ENCODE data around the gene WDR59.

WDR59 gene

GRCh38 chr16:74842413-74842812 lies 142.5 kb downstream of the WDR59 start:
- no peak for DNase-seq (ENCODE audit: extremely low spot score)
- CTCF ChIA-PET: interaction anchor here (1.1 kb wide), 1 partner anchor 20 kb away, joined by 3 read pairs; no protein-coding TSS in a partner anchor
- POLR2A ChIA-PET: no interaction called here
- TF ChIP-seq HDGF (IDR thresholded peaks at IDR 0.05; ENCODE audit: borderline replicate concordance): no peak
- no peak for TF ChIP-seq ZNF384 (IDR thresholded peaks at IDR 0.05)
- no peak for TF ChIP-seq SP1 (IDR thresholded peaks at IDR 0.05)
- no peak for TF ChIP-seq PKNOX1 (IDR thresholded peaks at IDR 0.05)
- no peak for TF ChIP-seq L3MBTL2 (conservative IDR thresholded peaks at IDR 0.05)
- TF ChIP-seq FOXA1 (IDR thresholded peaks at IDR 0.05): no peak
- no peak for TF ChIP-seq SUZ12 (IDR thresholded peaks at IDR 0.05)
- no peak for TF ChIP-seq ARNT (IDR thresholded peaks at IDR 0.05)
- no peak for TF ChIP-seq BHLHE40 (IDR thresholded peaks at IDR 0.05; ENCODE audit: borderline replicate concordance)
- TF ChIP-seq FOXM1 (IDR thresholded peaks at IDR 0.05; ENCODE audit: borderline replicate concordance): no peak
- TF ChIP-seq ELF4 (IDR thresholded peaks at IDR 0.05): no peak

GRCh38 chr16:74841904-74842303 lies 143.0 kb downstream of the WDR59 start:
- POLR2A ChIA-PET: no interaction called here
- CTCF ChIA-PET: interaction anchor here (1.1 kb wide), 1 partner anchor 20 kb away, joined by 3 read pairs; no protein-coding TSS in a partner anchor
- TF ChIP-seq NFRKB (IDR thresholded peaks at IDR 0.05) (no peak), L3MBTL2 (conservative IDR thresholded peaks at IDR 0.05) (no peak), ARNT (IDR thresholded peaks at IDR 0.05) (no peak), TARDBP (IDR thresholded peaks at IDR 0.05) (no peak), ZNF384 (IDR thresholded peaks at IDR 0.05) (no peak), HDGF (IDR thresholded peaks at IDR 0.05; ENCODE audit: borderline replicate concordance) (no peak), ELF4 (IDR thresholded peaks at IDR 0.05) (no peak), SP1 (IDR thresholded peaks at IDR 0.05) (no peak), CTBP1 (IDR thresholded peaks at IDR 0.05; ENCODE audit: borderline replicate concordance) (no peak), LEF1 (IDR thresholded peaks at IDR 0.05; ENCODE audit: borderline replicate concordance) (no peak), FOXM1 (IDR thresholded peaks at IDR 0.05; ENCODE audit: borderline replicate concordance) (no peak), FOXA1 (IDR thresholded peaks at IDR 0.05) (no peak), FOXK2 (IDR thresholded peaks at IDR 0.05) (no peak)
- no peak for DNase-seq (ENCODE audit: extremely low spot score)

GRCh38 chr16:74841469-74841868 lies 143.5 kb downstream of the WDR59 start:
- ChIA-PET POLR2A (no interaction called here), CTCF (interaction anchor here (1.1 kb wide), 1 partner anchor 21 kb away, joined by 3 read pairs; no protein-coding TSS in a partner anchor)
- TF ChIP-seq TARDBP (IDR thresholded peaks at IDR 0.05) (no peak), FOXM1 (IDR thresholded peaks at IDR 0.05; ENCODE audit: borderline replicate concordance) (no peak), SUZ12 (IDR thresholded peaks at IDR 0.05) (no peak), PKNOX1 (IDR thresholded peaks at IDR 0.05) (no peak), CTBP1 (IDR thresholded peaks at IDR 0.05; ENCODE audit: borderline replicate concordance) (no peak), ELF4 (IDR thresholded peaks at IDR 0.05) (no peak), SP1 (IDR thresholded peaks at IDR 0.05) (no peak), ARNT (IDR thresholded peaks at IDR 0.05) (no peak), LEF1 (IDR thresholded peaks at IDR 0.05; ENCODE audit: borderline replicate concordance) (no peak), NFRKB (IDR thresholded peaks at IDR 0.05) (no peak), FOXA1 (IDR thresholded peaks at IDR 0.05) (no peak), BHLHE40 (IDR thresholded peaks at IDR 0.05; ENCODE audit: borderline replicate concordance) (no peak), L3MBTL2 (conservative IDR thresholded peaks at IDR 0.05) (no peak), FOXK2 (IDR thresholded peaks at IDR 0.05) (no peak), ZNF384 (IDR thresholded peaks at IDR 0.05) (no peak), HDGF (IDR thresholded peaks at IDR 0.05; ENCODE audit: borderline replicate concordance) (no peak)
- DNase-seq (ENCODE audit: extremely low spot score): no peak

- DNase-seq (ENCODE audit: extremely low spot score): no peak
- POLR2A ChIA-PET: no interaction called here
- CTCF ChIA-PET: interaction anchor here (0.6 kb wide), 1 partner anchor 35 kb away, joined by 3 read pairs; no protein-coding TSS in a partner anchor
- no peak for TF ChIP-seq ARNT (IDR thresholded peaks at IDR 0.05)
- TF ChIP-seq FOXM1 (IDR thresholded peaks at IDR 0.05; ENCODE audit: borderline replicate concordance): no peak
- TF ChIP-seq TARDBP (IDR thresholded peaks at IDR 0.05): no peak
- no peak for TF ChIP-seq FOXK2 (IDR thresholded peaks at IDR 0.05)
- TF ChIP-seq SP1 (IDR thresholded peaks at IDR 0.05): no peak
These were observed 147.9 kb downstream of the WDR59 start for GRCh38 chr16:74837056-74837455.

GRCh38 chr16:74836111-74836671 lies 148.7 kb downstream of the WDR59 start:
- no peak for TF ChIP-seq ARNT (IDR thresholded peaks at IDR 0.05)
- TF ChIP-seq LEF1 (IDR thresholded peaks at IDR 0.05; ENCODE audit: borderline replicate concordance): no peak
- no peak for TF ChIP-seq TARDBP (IDR thresholded peaks at IDR 0.05)
- TF ChIP-seq SUZ12 (IDR thresholded peaks at IDR 0.05): no peak
- no peak for TF ChIP-seq BHLHE40 (IDR thresholded peaks at IDR 0.05; ENCODE audit: borderline replicate concordance)
- TF ChIP-seq FOXK2 (IDR thresholded peaks at IDR 0.05): no peak
- TF ChIP-seq ZNF384 (IDR thresholded peaks at IDR 0.05): no peak
- no peak for TF ChIP-seq CTBP1 (IDR thresholded peaks at IDR 0.05; ENCODE audit: borderline replicate concordance)
- TF ChIP-seq ELF4 (IDR thresholded peaks at IDR 0.05): no peak
- TF ChIP-seq L3MBTL2 (conservative IDR thresholded peaks at IDR 0.05): no peak
- no peak for TF ChIP-seq NFRKB (IDR thresholded peaks at IDR 0.05)
- TF ChIP-seq FOXA1 (IDR thresholded peaks at IDR 0.05): no peak
- no peak for TF ChIP-seq HDGF (IDR thresholded peaks at IDR 0.05; ENCODE audit: borderline replicate concordance)
- no peak for TF ChIP-seq FOXM1 (IDR thresholded peaks at IDR 0.05; ENCODE audit: borderline replicate concordance)
- no peak for TF ChIP-seq SP1 (IDR thresholded peaks at IDR 0.05)
- TF ChIP-seq PKNOX1 (IDR thresholded peaks at IDR 0.05): no peak
- CTCF ChIA-PET: no interaction called here
- POLR2A ChIA-PET: no interaction called here
- no peak for DNase-seq (ENCODE audit: extremely low spot score)

GRCh38 chr16:74832228-74832627 lies 152.7 kb downstream of the WDR59 start:
- POLR2A ChIA-PET: no interaction called here
- no peak for TF ChIP-seq ELF4 (IDR thresholded peaks at IDR 0.05)
- TF ChIP-seq PKNOX1 (IDR thresholded peaks at IDR 0.05): no peak
- no peak for TF ChIP-seq HDGF (IDR thresholded peaks at IDR 0.05; ENCODE audit: borderline replicate concordance)
- no peak for TF ChIP-seq NFRKB (IDR thresholded peaks at IDR 0.05)
- no peak for TF ChIP-seq ZNF384 (IDR thresholded peaks at IDR 0.05)
- TF ChIP-seq L3MBTL2 (conservative IDR thresholded peaks at IDR 0.05): no peak
- TF ChIP-seq ARNT (IDR thresholded peaks at IDR 0.05): no peak
- TF ChIP-seq SP1 (IDR thresholded peaks at IDR 0.05): no peak
- no peak for TF ChIP-seq CTBP1 (IDR thresholded peaks at IDR 0.05; ENCODE audit: borderline replicate concordance)
- DNase-seq (ENCODE audit: extremely low spot score): no peak
- CTCF ChIA-PET: interaction anchor here (2.3 kb wide), 1 partner anchor 19 kb away, joined by 9 read pairs; no protein-coding TSS in a partner anchor
